HG02571 (cell line): Measurements from ENCODE around the gene MAP3K9.
"Not testable (repeated sequence)": the region's sequence is repeated elsewhere in the genome, so short reads cannot be mapped to it uniquely, and the experiment has no call there.

Experiments used
- ATAC-seq: cut with Tn5 transposase; IDR thresholded peaks from one replicate; pipeline ENCODE4 v1.9.1; 2021; ENCODE audit warnings: mild to moderate bottlenecking, moderate library complexity; ENCODE audit not compliant: unreplicated experiment

Gene MAP3K9

GRCh38 chr14:70726651-70727375 lies 82.5 kb downstream of the MAP3K9 start:
- ATAC-seq = no peak

- ATAC-seq = no peak
Observed at GRCh38 chr14:70724944-70725343, 84.4 kb downstream of the MAP3K9 start.

- ATAC-seq = no peak
Observed at GRCh38 chr14:70724110-70724509, 85.2 kb downstream of the MAP3K9 start.

GRCh38 chr14:70723276-70723675 lies 86.0 kb downstream of the MAP3K9 start:
- no peak for ATAC-seq

GRCh38 chr14:70722418-70722817 lies 86.9 kb downstream of the MAP3K9 start:
- ATAC-seq = no peak

GRCh38 chr14:70721542-70721941 lies 87.8 kb downstream of the MAP3K9 start:
- ATAC-seq = no peak

- no peak for ATAC-seq
Observed at GRCh38 chr14:70718383-70719118, 90.8 kb downstream of the MAP3K9 start.

GRCh38 chr14:70716958-70717357 lies 92.4 kb downstream of the MAP3K9 start:
- no peak for ATAC-seq

- ATAC-seq = no peak
Observed at GRCh38 chr14:70716483-70716882, 92.8 kb downstream of the MAP3K9 start.

- ATAC-seq = no peak
Observed at GRCh38 chr14:70714055-70714550, 95.2 kb downstream of the MAP3K9 start.

GRCh38 chr14:70713511-70713916 lies 95.8 kb downstream of the MAP3K9 start:
- ATAC-seq = no peak

- no peak for ATAC-seq
Observed at GRCh38 chr14:70713096-70713495, 96.2 kb downstream of the MAP3K9 start.

- no peak for ATAC-seq
Observed at GRCh38 chr14:70711451-70711850, 97.9 kb downstream of the MAP3K9 start.

GRCh38 chr14:70709726-70710382 lies 99.5 kb downstream of the MAP3K9 start:
- ATAC-seq = no peak

GRCh38 chr14:70708717-70709570 lies 100.4 kb downstream of the MAP3K9 start:
- no peak for ATAC-seq

- ATAC-seq = peak; percentile 80
Observed at GRCh38 chr14:70707138-70708038, 101.9 kb downstream of the MAP3K9 start.

- ATAC-seq = no peak
Observed at GRCh38 chr14:70706177-70706576, 103.1 kb downstream of the MAP3K9 start.

- no peak for ATAC-seq
Observed at GRCh38 chr14:70704960-70705359, 104.4 kb downstream of the MAP3K9 start.

GRCh38 chr14:70703621-70704168 lies 105.6 kb downstream of the MAP3K9 start:
- not testable (repeated sequence) for ATAC-seq
